ENCODE measurements around the gene SEC61G.

The SEC61G gene

DNA sequence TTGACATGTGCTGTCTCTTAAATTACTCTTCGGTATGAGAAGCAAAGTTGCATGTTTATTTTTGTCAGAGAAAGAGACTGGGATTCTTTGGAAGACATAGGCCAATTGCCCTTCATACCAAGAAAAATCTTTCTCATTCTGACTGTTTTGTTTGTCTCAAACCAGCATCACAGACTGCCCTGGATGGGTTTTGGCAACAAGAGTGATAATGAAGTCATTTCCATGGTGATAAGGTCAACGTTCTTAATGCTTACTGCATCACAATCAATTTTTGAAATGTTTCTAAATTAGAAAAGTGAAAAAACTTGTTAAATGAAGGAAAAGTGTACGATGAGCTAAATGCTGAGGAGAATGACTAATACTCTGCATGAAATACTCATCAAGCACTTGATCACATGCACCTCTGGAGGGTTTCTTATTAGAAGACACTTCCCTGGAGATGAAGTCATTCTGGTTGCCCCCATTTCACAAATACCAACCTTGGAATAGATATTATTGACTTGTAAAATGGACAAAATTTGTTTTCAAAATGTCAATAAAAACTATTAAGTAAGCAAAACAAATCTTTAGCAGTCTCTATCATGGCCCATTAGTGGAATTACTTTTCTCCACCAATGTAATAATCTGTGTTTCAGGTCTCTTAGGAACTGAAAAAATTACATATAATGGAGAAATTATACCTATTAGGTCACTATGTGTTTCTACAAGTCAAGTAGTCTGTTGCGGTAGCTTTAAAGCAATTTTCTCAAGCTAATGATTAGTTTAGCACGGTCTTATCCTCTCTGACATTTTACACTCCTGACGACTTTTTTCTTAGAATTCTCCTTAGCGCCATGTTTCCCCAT lies 19.9 kb upstream of the SEC61G start:
- H3K4me3 ChIP-seq (ENCODE audit: low read length), result no peak overlapping the region
- TF ChIP-seq ZNF274 (IDR thresholded peaks at IDR 0.05; ENCODE audit: low read depth, low read length), result no peak

GRCh38 chr7:54778166-54778565 lies 19.2 kb upstream of the SEC61G start:
- no peak overlapping the region for H3K4me3 ChIP-seq (ENCODE audit: low read length)
- TF ChIP-seq ZNF274 (IDR thresholded peaks at IDR 0.05; ENCODE audit: low read depth, low read length), result no peak

DNA sequence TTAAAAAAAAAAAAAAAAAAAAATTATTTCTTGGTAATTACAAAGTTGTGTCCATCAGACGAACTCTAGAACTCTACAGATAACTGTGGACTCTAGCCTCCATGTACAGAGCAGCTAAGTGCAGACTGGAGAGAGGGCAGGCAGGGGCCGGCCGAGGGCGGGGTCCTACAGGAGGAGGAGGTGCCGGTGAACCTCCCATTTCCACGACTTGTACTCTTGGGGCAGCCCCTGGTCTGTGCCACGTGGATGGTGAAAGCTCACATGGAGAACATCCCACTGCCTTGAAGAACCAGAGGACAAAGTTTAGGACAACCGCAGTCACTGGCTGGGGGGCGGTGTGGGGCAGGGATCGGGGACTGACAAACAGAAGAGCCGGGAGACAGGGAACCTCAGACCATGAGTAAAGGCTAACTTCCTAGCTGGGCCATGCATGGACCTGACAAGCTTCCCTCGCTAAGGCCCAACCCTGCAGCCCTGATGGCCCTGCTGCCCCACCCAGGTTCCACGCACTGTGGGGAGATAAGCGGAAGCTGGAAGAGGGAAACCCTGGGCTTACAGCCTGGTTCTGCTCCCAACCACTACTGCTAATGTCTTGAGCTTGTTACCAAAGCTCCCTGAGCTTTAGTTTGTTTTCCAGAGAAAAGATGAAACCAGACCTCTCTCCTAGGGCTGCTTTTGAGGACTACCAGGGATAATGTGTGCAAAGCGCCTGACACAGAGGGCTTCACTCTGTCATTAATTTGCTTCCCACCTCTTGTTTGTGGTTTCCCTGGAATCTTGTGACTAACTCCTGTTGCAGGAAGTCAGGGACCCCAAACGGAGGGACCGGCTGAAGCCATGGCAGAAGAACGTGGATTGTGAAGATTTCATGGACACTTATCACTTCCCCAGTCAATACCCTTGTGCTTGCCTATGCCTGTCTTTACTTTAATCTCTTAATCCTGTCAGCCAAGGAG lies 16.1 kb upstream of the SEC61G start:
- H3K4me3 ChIP-seq (ENCODE audit: low read length), result no peak overlapping the region
- TF ChIP-seq ZNF274 (IDR thresholded peaks at IDR 0.05; ENCODE audit: low read depth, low read length), result no peak

DNA sequence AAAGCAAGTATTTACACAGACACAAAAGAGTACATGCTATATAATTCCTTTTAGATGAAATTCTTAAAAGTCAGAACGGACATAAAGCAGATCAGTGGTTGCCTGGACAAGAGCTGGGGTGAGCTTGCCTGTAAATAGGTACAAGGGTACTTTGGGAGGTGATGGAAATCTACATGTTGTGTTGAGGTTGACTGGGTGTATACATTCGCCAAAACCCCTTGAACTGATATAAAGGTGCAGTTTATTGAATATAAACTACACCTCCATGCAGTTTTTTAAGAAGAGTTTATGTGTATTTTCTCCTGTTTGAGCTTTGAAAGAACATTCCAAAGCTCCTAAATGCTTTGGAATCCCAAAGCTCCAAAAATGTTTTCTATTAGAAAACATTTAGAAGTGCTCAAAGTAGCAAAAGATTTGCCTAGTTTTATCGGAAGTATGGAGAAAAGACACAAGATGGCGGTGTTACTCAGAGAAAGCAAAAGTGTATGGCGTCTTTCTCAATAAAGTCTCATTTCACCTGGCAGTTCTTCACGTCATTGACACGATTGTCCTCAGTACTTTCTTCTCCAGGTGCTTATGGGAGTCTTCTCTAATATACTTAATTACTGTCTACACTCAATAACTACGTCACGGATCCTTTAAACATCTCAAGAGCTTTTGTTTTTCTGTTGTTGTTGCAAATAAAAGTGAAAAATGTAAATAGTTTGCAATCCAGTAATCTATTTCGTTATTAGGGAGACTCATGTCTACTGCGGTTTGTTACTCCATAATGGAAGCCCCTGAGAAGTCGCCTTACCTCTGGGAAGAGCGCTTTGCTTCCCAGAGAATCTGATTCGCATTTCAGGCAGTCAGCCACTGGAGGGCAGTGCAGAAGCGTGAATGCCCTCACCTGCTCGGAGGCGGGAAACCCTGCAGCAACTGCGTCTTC lies 14.7 kb upstream of the SEC61G start:
- no peak for TF ChIP-seq ZNF274 (IDR thresholded peaks at IDR 0.05; ENCODE audit: low read depth, low read length)
- no peak overlapping the region for H3K4me3 ChIP-seq (ENCODE audit: low read length)

DNA sequence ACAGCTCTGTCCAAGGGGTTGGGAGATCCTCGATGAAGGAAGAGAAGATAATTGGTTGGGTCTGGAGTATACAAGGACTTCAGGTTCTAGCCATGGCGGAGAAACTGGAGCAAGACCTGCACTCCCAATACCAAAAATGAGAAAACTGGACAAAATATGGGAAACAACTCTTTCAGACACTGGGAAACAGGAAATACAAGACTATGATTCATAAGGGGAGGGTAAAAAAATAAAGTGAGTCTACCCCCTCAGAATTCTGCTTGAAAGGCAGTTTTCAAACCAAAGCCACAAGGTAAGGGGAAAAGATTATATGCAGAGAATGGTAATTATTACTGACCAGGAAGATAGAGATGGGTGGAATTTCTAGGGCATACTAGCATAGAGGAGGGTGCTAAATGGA lies 10.2 kb upstream of the SEC61G start:
- H3K4me3 ChIP-seq (ENCODE audit: low read length), result no peak overlapping the region
- TF ChIP-seq ZNF274 (IDR thresholded peaks at IDR 0.05; ENCODE audit: low read depth, low read length), result no peak

DNA sequence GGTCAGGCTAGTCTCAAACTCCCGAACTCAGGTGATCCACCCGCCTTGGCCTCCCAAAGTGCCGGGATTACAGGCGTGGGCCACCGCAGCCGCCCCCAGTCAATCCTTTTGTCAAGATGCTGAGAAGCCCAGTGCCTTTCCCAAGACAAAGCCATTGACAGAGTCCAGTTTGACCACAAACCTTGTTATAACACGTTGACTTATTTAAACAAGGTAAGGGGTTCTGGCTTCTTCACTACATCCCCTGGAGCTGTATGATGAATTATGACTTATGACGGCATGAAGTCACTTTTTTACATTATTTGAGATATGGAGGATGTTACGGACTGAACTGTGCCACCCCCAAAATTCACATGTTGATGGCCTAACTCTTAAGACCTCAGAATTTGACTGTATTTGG lies 5.8 kb upstream of the SEC61G start:
- TF ChIP-seq ZNF274 (IDR thresholded peaks at IDR 0.05; ENCODE audit: low read depth, low read length), result no peak
- H3K4me3 ChIP-seq (ENCODE audit: low read length), result no peak overlapping the region

DNA sequence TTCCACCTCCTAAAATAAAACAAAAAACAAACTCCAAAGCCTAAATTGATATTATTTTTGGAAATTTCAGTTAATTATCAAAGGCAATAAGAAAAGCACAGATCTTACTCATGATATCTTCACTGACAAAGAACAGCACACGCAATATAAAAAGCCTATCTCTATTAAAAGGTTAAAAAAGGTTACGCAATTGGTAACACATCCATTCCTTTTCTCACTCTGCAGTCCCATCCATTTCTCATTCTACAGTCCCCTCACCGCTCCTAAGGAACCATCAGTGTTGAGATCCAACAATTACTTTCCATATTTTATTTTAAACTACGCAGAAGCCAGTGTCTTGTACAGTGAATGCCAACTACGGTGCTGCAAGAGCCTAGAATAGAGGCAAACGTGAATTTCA lies 1.3 kb downstream of the SEC61G start:
- H3K4me3 ChIP-seq (ENCODE audit: low read length), result peak overlapping the region; percentile 96
- TF ChIP-seq ZNF274 (IDR thresholded peaks at IDR 0.05; ENCODE audit: low read depth, low read length), result no peak

- no peak for TF ChIP-seq ZNF274 (IDR thresholded peaks at IDR 0.05; ENCODE audit: low read depth, low read length)
Measured at GRCh38 chr7:54749200-54749599, 9.8 kb downstream of the SEC61G start.

GRCh38 chr7:54747234-54747633 lies 11.8 kb downstream of the SEC61G start:
- TF ChIP-seq ZNF274 (IDR thresholded peaks at IDR 0.05; ENCODE audit: low read depth, low read length), result no peak
- H3K4me3 ChIP-seq (ENCODE audit: low read length), result no peak overlapping the region

More at GRCh38 chr7:54749200-54749599, 9.8 kb downstream of the SEC61G start:
- H3K4me3 ChIP-seq (ENCODE audit: low read length), result no peak overlapping the region

- H3K4me3 ChIP-seq (ENCODE audit: low read length), result no peak overlapping the region
- TF ChIP-seq ZNF274 (IDR thresholded peaks at IDR 0.05; ENCODE audit: low read depth, low read length), result no peak
Measured at GRCh38 chr7:54743580-54743979, 15.4 kb downstream of the SEC61G start.

- no peak for TF ChIP-seq ZNF274 (IDR thresholded peaks at IDR 0.05; ENCODE audit: low read depth, low read length)
Measured at GRCh38 chr7:54738737-54739136, 20.3 kb downstream of the SEC61G start.

GRCh38 chr7:54729107-54729506 lies 29.9 kb downstream of the SEC61G start:
- H3K4me3 ChIP-seq (ENCODE audit: low read length), result no peak overlapping the region
- no peak for TF ChIP-seq ZNF274 (IDR thresholded peaks at IDR 0.05; ENCODE audit: low read depth, low read length)

More at GRCh38 chr7:54738737-54739136, 20.3 kb downstream of the SEC61G start:
- H3K4me3 ChIP-seq (ENCODE audit: low read length), result no peak overlapping the region

DNA sequence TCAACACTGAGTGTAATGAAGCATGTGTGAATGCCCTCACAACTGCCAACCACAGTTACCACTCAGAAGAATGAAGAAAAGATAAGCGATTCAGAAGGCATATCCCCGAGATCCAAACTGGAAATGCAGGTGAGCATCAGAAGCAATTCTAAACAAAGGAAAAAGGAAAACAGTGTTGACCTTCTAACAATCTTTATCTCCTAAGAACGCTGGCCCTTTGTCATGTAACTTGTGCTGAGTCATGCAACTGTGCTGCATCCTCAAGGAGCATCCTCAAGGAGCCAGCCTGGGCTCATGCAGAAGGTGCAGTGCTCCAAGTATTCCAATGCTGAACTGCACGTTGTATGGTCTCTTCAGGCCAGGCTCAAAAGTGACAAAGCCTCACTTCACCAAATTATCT lies 30.6 kb downstream of the SEC61G start:
- TF ChIP-seq ZNF274 (IDR thresholded peaks at IDR 0.05; ENCODE audit: low read depth, low read length), result no peak
- H3K4me3 ChIP-seq (ENCODE audit: low read length), result no peak overlapping the region

DNA sequence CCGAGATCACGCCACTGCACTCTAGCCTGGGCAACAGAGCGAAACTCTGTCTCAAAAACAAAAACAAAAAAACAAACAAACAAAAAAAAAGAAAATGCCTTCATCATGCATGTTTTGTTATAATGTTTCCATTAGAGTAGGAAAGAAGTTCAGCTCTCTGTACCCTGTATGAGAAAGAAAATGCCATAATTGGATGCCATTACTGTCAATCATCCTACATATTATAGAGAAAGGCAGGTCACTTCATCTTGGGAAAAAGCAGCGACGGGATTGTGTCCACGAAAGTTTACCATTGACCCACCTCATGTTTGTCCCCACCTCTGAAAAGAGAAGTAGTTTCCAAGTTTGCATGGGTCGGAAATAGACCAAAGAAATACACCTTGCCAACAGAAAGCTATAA lies 33.8 kb downstream of the SEC61G start:
- TF ChIP-seq ZNF274 (IDR thresholded peaks at IDR 0.05; ENCODE audit: low read depth, low read length), result no peak
- no peak overlapping the region for H3K4me3 ChIP-seq (ENCODE audit: low read length)
